HFFc6 (cell line): ENCODE data around the gene RAD51AP1. TPM values are rescaled to one million over a fixed set of nuclear protein-coding genes. Genes with fewer than 3 reads are reported as not detected.

Experiments
- DNase-seq: peaks from one replicate; pipeline ENCODE4 v3.0.0-alpha.2; 2018
- H3K27ac Mint-ChIP-seq: 2 replicates; pipeline ENCODE4 v1.8.0; 2020; ENCODE audit warnings: mild to moderate bottlenecking, mixed read lengths
- H3K27me3 Mint-ChIP-seq: 2 replicates; pipeline ENCODE4 v1.8.0; 2021; ENCODE audit warnings: mild to moderate bottlenecking, moderate library complexity, mixed read lengths; ENCODE audit not compliant: insufficient read depth
- H3K36me3 Mint-ChIP-seq: 2 replicates; pipeline ENCODE4 v1.8.0; 2021; ENCODE audit warnings: low read depth, mixed read lengths
- H3K4me1 Mint-ChIP-seq: 2 replicates; pipeline ENCODE4 v1.8.0; 2020; ENCODE audit warnings: low read depth, mixed read lengths
- H3K4me3 Mint-ChIP-seq: 2 replicates; pipeline ENCODE4 v1.8.0; 2020; ENCODE audit warnings: mild to moderate bottlenecking, moderate library complexity, mixed read lengths
- H3K9me3 Mint-ChIP-seq: 2 replicates; pipeline ENCODE4 v1.8.0; 2020; ENCODE audit warnings: mild to moderate bottlenecking, mixed read lengths
- total RNA-seq, 6 experiments: library from RNA; stranded (reverse); fragmentation: NEBNext Ultra II Directional; extraction: Animal tissue kit (Norgen Biotek cat#: 25700); gene quantifications; 2 replicates in 1 of 6; 3 replicates in 5 of 6; pipeline ENCODE4 v1.2.3, GENCODE V29; 2021
- TF ChIP-seq, protein P1 (sequence below): fragments of 200-600 bp; sonication (generic); IDR thresholded peaks from 2 replicates; pipeline ENCODE4 v1.5.0; 2021; ENCODE audit warnings: antibody characterized with exemption, mild to moderate bottlenecking

Gene RAD51AP1
- total RNA-seq, 6 experiments from 2014 or later, result 9.3 to 20.2 (median 18.0) TPM

DNA sequence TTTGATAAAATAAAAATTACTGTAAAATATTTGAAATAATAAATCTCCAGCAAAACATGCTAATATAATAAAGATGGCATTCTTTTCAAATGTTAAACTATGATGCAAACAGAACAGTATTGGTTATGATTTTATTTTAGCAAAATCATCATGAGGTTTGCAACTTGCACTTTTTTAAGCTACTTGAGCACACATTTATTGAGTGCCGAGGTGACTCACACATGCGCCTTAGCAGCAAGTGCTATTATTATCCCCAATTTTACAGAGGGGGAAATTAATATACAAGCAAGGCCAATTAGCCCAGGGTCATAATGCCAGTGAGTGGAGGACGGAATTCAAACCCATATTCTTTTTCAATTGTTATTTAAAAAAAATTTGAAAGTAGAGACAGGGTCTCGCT, 30.6 kb downstream of the RAD51AP1 start:
- TF ChIP-seq, protein P1, sequence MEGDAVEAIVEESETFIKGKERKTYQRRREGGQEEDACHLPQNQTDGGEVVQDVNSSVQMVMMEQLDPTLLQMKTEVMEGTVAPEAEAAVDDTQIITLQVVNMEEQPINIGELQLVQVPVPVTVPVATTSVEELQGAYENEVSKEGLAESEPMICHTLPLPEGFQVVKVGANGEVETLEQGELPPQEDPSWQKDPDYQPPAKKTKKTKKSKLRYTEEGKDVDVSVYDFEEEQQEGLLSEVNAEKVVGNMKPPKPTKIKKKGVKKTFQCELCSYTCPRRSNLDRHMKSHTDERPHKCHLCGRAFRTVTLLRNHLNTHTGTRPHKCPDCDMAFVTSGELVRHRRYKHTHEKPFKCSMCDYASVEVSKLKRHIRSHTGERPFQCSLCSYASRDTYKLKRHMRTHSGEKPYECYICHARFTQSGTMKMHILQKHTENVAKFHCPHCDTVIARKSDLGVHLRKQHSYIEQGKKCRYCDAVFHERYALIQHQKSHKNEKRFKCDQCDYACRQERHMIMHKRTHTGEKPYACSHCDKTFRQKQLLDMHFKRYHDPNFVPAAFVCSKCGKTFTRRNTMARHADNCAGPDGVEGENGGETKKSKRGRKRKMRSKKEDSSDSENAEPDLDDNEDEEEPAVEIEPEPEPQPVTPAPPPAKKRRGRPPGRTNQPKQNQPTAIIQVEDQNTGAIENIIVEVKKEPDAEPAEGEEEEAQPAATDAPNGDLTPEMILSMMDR, result no peak
- Mint-ChIP-seq H3K4me1 (peaks cover 5% of the 10 kb centered on the region; the same call in 1 of the 2 replicates), H3K9me3 (no peaks in the 10 kb centered on the region), H3K27me3 (peaks cover 1% of the 10 kb centered on the region; the same call in 1 of the 2 replicates), H3K4me3 (no peak overlapping the region), H3K36me3 (no peaks in the 10 kb centered on the region), H3K27ac (no peak overlapping the region)
- no peak for DNase-seq

DNA sequence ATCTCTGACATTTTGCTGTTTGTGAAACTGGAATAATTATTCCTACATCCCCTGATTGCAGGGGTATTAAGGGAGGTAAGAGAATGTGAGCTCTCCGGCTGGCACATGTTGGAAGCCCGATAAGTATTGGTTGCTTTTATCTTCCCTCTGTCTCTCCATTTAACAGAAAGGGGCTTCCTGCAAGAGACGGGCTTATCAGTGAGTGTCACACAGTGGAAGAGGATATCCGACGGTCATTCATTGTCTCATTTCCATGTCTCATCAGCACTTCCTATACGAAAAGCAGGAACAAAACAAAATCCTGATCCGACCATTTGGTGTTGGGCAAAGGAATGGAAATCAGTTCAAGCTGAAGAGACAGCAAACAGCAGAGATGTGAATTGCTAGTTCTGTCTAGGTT, 34.0 kb downstream of the RAD51AP1 start:
- peaks cover 5% of the 10 kb centered on the region; the same call in 1 of the 2 replicates for H3K4me1 Mint-ChIP-seq

DNA sequence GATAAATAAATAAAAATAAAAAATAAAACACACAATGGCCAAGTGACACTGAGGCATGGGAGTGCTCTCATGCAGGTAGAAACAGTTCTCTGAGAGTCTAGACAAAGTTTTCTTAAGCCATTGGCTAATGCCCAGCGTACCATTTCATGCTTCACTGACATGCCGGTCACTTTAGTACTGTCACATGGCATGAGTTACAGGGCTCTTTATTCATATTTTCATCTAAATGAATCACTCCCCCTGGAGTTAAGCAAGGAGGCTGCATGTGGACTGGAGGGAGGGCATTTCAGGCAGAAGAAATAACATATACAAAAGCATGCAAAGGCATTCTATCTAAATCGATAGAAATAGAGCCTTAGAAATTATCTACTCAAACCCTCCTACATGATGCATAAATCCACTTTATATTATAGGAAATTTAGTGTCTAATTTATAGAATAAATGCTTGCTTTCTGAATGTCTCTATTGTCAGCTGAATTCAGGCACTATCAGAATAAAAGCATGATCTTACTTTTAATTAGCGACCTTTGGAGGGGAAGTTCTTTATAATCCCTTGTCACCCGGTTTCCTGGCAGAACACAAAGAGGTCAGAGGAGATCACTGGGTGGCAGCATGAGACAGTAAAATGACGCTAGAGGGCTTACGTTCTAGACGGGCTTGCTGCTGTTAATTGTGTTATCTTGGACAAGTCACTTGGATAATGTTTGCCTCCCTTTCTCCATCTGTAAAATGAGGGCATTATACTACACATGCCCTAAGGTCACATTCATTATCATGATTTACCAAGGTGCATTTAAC, 40.8 kb downstream of the RAD51AP1 start:
- peak; percentile 9 for DNase-seq
- Mint-ChIP-seq H3K27ac (no peak overlapping the region), H3K4me3 (no peak overlapping the region), H3K4me1 (no peaks in the 10 kb centered on the region), H3K36me3 (no peaks in the 10 kb centered on the region), H3K27me3 (peaks cover 31% of the 10 kb centered on the region), H3K9me3 (no peaks in the 10 kb centered on the region)
- TF ChIP-seq, protein P1, result peak; percentile 45

More for the DNA sequence above, 34.0 kb downstream of the RAD51AP1 start:
- no peaks in the 10 kb centered on the region for H3K27me3 Mint-ChIP-seq
- H3K36me3 Mint-ChIP-seq, result no peaks in the 10 kb centered on the region
- H3K4me3 Mint-ChIP-seq, result no peak overlapping the region
- DNase-seq, result no peak
- H3K27ac Mint-ChIP-seq, result no peak overlapping the region
- TF ChIP-seq, protein P1, result no peak
- H3K9me3 Mint-ChIP-seq, result no peaks in the 10 kb centered on the region

DNA sequence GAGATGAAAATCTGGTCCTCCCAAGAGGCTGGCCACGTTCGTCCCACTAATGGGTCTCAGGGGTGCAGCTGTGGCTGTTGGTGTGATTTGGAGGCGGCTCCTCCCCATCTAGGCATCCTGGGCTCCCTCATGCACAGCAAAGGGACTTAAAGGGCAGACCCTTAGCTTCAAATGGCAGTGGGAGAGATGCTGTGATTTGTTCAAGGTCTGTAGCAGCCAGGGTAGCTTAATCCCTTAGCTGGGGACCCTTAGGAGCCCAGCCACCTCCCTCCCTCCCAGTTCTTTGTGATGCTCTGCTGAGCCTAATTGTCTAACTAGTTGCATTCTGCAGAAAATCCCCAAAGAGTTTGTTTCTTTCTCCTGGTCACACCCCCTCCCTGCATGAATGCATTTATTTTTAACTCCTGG, 41.6 kb downstream of the RAD51AP1 start:
- peaks cover 35% of the 10 kb centered on the region for H3K27me3 Mint-ChIP-seq
- H3K9me3 Mint-ChIP-seq, result no peaks in the 10 kb centered on the region
- no peak for DNase-seq
- H3K4me1 Mint-ChIP-seq, result no peaks in the 10 kb centered on the region
- H3K27ac Mint-ChIP-seq, result no peak overlapping the region
- TF ChIP-seq, protein P1, result no peak
- H3K36me3 Mint-ChIP-seq, result no peaks in the 10 kb centered on the region
- no peak overlapping the region for H3K4me3 Mint-ChIP-seq

DNA sequence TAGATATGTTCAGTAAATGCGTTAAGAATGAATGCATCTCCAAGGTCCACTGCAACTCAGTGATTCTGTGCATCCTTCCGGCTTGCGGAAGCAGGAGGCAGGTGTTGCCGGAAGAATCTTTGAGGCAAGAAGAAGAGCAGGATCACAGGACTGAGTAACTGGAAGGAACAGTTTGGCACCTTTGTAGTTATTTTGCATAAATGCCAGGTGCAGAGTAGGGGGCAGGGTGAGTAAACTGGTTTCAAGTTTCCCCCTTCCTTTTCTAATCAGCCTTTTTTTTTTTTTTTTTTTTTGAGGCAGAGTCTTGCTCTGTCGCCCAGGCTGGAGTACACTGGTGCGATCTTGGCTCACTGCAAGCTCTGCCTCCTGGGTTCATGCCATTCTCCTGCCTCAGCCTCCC, 45.6 kb downstream of the RAD51AP1 start:
- H3K36me3 Mint-ChIP-seq, result no peaks in the 10 kb centered on the region
- no peaks in the 10 kb centered on the region for H3K9me3 Mint-ChIP-seq
- no peak overlapping the region for H3K27ac Mint-ChIP-seq
- no peaks in the 10 kb centered on the region for H3K4me1 Mint-ChIP-seq
- DNase-seq, result no peak
- peaks cover 40% of the 10 kb centered on the region for H3K27me3 Mint-ChIP-seq
- TF ChIP-seq, protein P1, result no peak
- H3K4me3 Mint-ChIP-seq, result no peak overlapping the region
